GM12865 (cell line): ENCODE data around the gene SLC6A7.

ENCODE experiments used
- DNase-seq: peaks from one replicate; pipeline ENCODE4 v3.0.0; 2010; ENCODE audit warnings: low read depth
- H3K4me3 ChIP-seq: 2 replicates; pipeline ENCODE4 v1.5.1; 2011; ENCODE audit warnings: mild to moderate bottlenecking, low read depth, low read length, control low read depth
- TF ChIP-seq, protein P1 (sequence below): IDR thresholded peaks from 2 replicates; pipeline ENCODE4 v1.5.1; 2011; ENCODE audit warnings: low read length, control low read depth, low read depth, inconsistent platforms; ENCODE audit not compliant: insufficient read depth; ENCODE audit errors: missing control alignments

SLC6A7 gene

GRCh38 chr5:150221471-150221870, 31.6 kb downstream of the SLC6A7 start:
- TF ChIP-seq, protein P1, sequence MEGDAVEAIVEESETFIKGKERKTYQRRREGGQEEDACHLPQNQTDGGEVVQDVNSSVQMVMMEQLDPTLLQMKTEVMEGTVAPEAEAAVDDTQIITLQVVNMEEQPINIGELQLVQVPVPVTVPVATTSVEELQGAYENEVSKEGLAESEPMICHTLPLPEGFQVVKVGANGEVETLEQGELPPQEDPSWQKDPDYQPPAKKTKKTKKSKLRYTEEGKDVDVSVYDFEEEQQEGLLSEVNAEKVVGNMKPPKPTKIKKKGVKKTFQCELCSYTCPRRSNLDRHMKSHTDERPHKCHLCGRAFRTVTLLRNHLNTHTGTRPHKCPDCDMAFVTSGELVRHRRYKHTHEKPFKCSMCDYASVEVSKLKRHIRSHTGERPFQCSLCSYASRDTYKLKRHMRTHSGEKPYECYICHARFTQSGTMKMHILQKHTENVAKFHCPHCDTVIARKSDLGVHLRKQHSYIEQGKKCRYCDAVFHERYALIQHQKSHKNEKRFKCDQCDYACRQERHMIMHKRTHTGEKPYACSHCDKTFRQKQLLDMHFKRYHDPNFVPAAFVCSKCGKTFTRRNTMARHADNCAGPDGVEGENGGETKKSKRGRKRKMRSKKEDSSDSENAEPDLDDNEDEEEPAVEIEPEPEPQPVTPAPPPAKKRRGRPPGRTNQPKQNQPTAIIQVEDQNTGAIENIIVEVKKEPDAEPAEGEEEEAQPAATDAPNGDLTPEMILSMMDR = no peak
- no peak for DNase-seq
- H3K4me3 ChIP-seq = no peak overlapping the region

- no peak for DNase-seq
- H3K4me3 ChIP-seq = no peak overlapping the region
- TF ChIP-seq, protein P1 = no peak
These were observed 33.0 kb downstream of the SLC6A7 start for GRCh38 chr5:150222906-150223305.

GRCh38 chr5:150223474-150223873, 33.6 kb downstream of the SLC6A7 start:
- TF ChIP-seq, protein P1 = no peak
- no peak overlapping the region for H3K4me3 ChIP-seq
- DNase-seq = no peak

- no peak overlapping the region for H3K4me3 ChIP-seq
- no peak for DNase-seq
- TF ChIP-seq, protein P1 = no peak
These were observed 34.7 kb downstream of the SLC6A7 start for GRCh38 chr5:150224483-150225027.

GRCh38 chr5:150227036-150227435, 37.2 kb downstream of the SLC6A7 start:
- TF ChIP-seq, protein P1 = no peak
- DNase-seq = no peak
- no peak overlapping the region for H3K4me3 ChIP-seq

- no peak for DNase-seq
- TF ChIP-seq, protein P1 = no peak
- no peak overlapping the region for H3K4me3 ChIP-seq
These were observed 37.9 kb downstream of the SLC6A7 start for GRCh38 chr5:150227606-150228273.

- TF ChIP-seq, protein P1 = no peak
- no peak for DNase-seq
- no peak overlapping the region for H3K4me3 ChIP-seq
These were observed 39.7 kb downstream of the SLC6A7 start for GRCh38 chr5:150229571-150229970.
